Keratinocyte (primary cell): Measurements from ENCODE around the gene ATP6V0D1. TPM values are rescaled to one million over a fixed set of nuclear protein-coding genes. Genes with fewer than 3 reads are reported as not detected.

ENCODE experiments used
- DNase-seq: peaks from one replicate; pipeline ENCODE4 v3.0.0-alpha.2; 2011; ENCODE audit warnings: low read depth, missing footprints, low spot score
- FAIRE-seq: peaks from 2 replicates; lab custom pipeline; 2011; peaks lifted over from hg19 to GRCh38; lab: Jason Lieb, UNC
- H2AFZ ChIP-seq: 2 replicates; pipeline ENCODE4 v1.6.0; 2012; ENCODE audit warnings: low read length, control low read depth, inconsistent platforms; ENCODE audit not compliant: control insufficient read depth
- H3K27ac ChIP-seq: 2 replicates; pipeline ENCODE4 v1.5.1; 2011; ENCODE audit warnings: low read length; ENCODE audit not compliant: control insufficient read depth, insufficient read depth
- H3K27me3 ChIP-seq: 3 replicates; pipeline ENCODE4 v1.6.0; 2011; ENCODE audit warnings: low read length; ENCODE audit not compliant: control insufficient read depth, insufficient read depth; ENCODE audit errors: extremely low read depth
- H3K36me3 ChIP-seq, 2 experiments: 2 replicates in 1 of 2; 3 replicates in 1 of 2; pipeline ENCODE4 v1.5.1; 2011; ENCODE audit warnings: low read length in 2 of 2, mild to moderate bottlenecking in 1 of 2; ENCODE audit not compliant: control insufficient read depth in 2 of 2, insufficient read depth in 2 of 2; ENCODE audit errors: extremely low read depth in 1 of 2
- H3K4me1 ChIP-seq: 3 replicates; pipeline ENCODE4 v1.5.1; 2011; ENCODE audit warnings: low read length; ENCODE audit not compliant: control insufficient read depth, insufficient read depth; ENCODE audit errors: extremely low read depth
- H3K4me2 ChIP-seq: 3 replicates; pipeline ENCODE4 v1.6.0; 2011; ENCODE audit warnings: low read depth, low read length; ENCODE audit not compliant: control insufficient read depth, insufficient read depth; ENCODE audit errors: extremely low read depth
- H3K4me3 ChIP-seq, 3 experiments: fragments of 200-600 bp in 1 of 3; sonication (generic) in 1 of 3; 2 replicates in 2 of 3; 3 replicates in 1 of 3; pipeline ENCODE4 v1.5.1; 2011 to 2016; ENCODE audit warnings: low read length in 3 of 3, mild to moderate bottlenecking in 3 of 3, control low read depth in 2 of 3, inconsistent platforms in 1 of 3, low read depth in 1 of 3, mixed read lengths in 1 of 3, mixed run types in 1 of 3, moderate library complexity in 1 of 3; ENCODE audit not compliant: control insufficient read depth in 2 of 3, insufficient read depth in 2 of 3; ENCODE audit errors: extremely low read depth in 1 of 3
- H3K79me2 ChIP-seq: 2 replicates; pipeline ENCODE4 v1.6.0; 2012; ENCODE audit warnings: low read length; ENCODE audit not compliant: control insufficient read depth, insufficient read depth
- H3K9ac ChIP-seq: 3 replicates; pipeline ENCODE4 v1.6.0; 2011; ENCODE audit warnings: low read length; ENCODE audit not compliant: control insufficient read depth, insufficient read depth; ENCODE audit errors: extremely low read depth
- H3K9me1 ChIP-seq: 3 replicates; pipeline ENCODE4 v1.6.0; 2011; ENCODE audit warnings: low read length; ENCODE audit not compliant: control insufficient read depth, insufficient read depth; ENCODE audit errors: extremely low read depth
- H3K9me3 ChIP-seq: 2 replicates; pipeline ENCODE4 v1.5.1; 2012; ENCODE audit warnings: low read depth, low read length; ENCODE audit not compliant: control insufficient read depth
- H4K20me1 ChIP-seq: 3 replicates; pipeline ENCODE4 v1.6.0; 2011; ENCODE audit warnings: low read length; ENCODE audit not compliant: control insufficient read depth, insufficient read depth; ENCODE audit errors: extremely low read depth
- EZH2 ChIP-seq: IDR thresholded peaks from one replicate; pipeline ENCODE4 v1.6.1; 2012; ENCODE audit warnings: inconsistent platforms, mild to moderate bottlenecking, low read length, moderate library complexity
- dilution Hi-C: fragments of 300-500 bp; cut with MboI; formaldehyde crosslinking; loops from one replicate; pipeline ENCODE4 v1.7.0; 2020; ENCODE audit warnings: low sequenced_read_pairs; ENCODE audit not compliant: extremely low pct_ligation_motif_present
- polyA plus RNA-seq, 5 experiments: library from polyadenylated mRNA; depleted of rRNA in 3 of 5; stranded (reverse) in 3 of 5; stranded (forward) in 1 of 5; unstranded in 1 of 5; fragments of >200 nt; gene quantifications; 1 replicate in 1 of 5; 2 replicates in 3 of 5; 3 replicates in 1 of 5; pipeline versions ENCODE4 v1.2.1 to v1.2.3, GENCODE V29; 2011 to 2012; ENCODE audit warnings: missing spikeins in 2 of 5, low read depth in 1 of 5, low replicate concordance in 1 of 5
- TF ChIP-seq, protein P1 (sequence below), 3 experiments: IDR thresholded peaks in 1 of 3; conservative IDR thresholded peaks in 1 of 3; optimal IDR thresholded peaks in 1 of 3; 2 replicates in 2 of 3; 3 replicates in 1 of 3; pipeline versions ENCODE3 to v1.5.1; 2011; ENCODE audit warnings: low read length in 3 of 3, mild to moderate bottlenecking in 3 of 3, moderate library complexity in 2 of 3, control low read depth in 1 of 3, inconsistent platforms in 1 of 3; ENCODE audit not compliant: insufficient read depth in 2 of 3; ENCODE audit errors: extremely low read depth in 1 of 3

The ATP6V0D1 gene
- polyA plus RNA-seq, 1 donor (not counting 4 experiments of a cell fraction or from before 2014, with no cell fraction given) = 97.1 TPM

DNA sequence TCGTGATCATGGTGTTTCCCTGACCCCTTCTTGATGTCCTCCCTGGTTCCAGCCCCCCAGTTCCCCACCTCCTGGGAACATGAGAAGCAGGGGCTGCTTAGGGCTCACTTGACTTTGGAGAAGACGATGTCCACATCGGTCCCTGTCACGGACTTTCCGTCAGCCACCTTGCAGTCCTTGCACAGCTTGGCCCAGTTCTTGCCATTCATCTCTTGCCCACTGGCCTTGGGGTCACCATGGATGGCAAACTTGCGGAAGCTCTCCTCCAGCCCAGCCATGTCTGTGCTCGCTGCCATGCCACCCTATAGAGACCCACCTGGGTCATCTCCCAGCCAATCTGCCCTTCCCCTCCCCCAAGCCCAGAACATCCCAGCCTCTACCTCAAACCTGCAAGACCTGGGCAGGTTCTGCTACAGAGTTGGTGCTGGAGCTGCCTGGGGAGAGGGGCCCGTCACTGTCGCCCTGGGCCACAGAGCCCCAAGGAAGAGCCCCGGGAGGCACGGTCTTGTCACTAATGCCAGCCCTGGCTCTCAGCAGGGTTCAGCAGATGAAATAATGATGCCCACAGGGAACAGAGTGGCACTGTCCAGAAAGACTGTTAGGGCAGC lies 90.0 kb downstream of the ATP6V0D1 start:
- H3K9ac ChIP-seq = no peak overlapping the region
- FAIRE-seq = no peak

DNA sequence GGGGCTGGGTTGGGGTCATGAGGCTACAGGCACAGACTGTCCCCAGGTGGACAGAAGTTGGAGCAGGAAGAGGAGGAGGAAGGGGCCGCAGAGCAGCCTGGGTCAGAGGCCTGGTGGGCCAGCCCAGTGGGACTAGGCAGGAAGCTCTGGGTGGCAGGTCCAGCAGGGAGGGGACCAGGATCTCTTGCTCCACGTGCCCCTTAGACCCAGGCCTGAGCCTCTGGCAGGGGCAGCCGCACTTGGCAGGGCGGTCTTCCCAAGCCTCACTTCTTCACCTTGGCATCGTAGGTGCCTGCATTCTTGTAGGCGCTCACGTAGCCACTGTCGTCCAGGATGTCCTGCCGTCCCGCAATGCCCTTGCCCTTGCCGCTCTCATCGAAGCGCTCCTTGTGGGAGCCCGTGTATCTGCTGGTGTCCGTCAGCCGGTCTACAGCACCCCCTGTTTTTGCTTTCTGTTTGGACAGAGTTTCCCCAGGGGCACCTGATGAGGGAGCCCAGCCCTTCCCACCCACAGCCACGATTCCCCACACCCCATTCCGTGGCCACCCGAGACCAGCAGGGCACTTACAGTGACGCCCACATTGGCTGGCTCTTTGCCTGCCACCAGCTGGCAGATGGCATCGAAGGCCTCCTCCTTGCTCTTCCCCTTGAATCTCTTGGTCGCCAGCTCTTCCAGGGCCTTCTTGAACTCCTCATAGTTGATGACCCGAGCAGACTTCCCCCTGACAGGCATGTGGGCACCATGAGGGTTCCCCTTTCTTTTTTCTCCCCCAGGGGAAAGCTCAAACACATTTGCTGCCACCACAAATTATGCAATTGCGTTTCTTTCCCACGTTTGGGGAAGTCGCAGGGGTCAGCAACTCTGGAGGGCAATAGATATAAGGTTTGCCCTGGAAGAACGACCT lies 90.8 kb downstream of the ATP6V0D1 start:
- H4K20me1 ChIP-seq = no peaks in the 10 kb centered on the region
- no peaks in the 10 kb centered on the region for H3K36me3 ChIP-seq
- TF ChIP-seq, protein P1, sequence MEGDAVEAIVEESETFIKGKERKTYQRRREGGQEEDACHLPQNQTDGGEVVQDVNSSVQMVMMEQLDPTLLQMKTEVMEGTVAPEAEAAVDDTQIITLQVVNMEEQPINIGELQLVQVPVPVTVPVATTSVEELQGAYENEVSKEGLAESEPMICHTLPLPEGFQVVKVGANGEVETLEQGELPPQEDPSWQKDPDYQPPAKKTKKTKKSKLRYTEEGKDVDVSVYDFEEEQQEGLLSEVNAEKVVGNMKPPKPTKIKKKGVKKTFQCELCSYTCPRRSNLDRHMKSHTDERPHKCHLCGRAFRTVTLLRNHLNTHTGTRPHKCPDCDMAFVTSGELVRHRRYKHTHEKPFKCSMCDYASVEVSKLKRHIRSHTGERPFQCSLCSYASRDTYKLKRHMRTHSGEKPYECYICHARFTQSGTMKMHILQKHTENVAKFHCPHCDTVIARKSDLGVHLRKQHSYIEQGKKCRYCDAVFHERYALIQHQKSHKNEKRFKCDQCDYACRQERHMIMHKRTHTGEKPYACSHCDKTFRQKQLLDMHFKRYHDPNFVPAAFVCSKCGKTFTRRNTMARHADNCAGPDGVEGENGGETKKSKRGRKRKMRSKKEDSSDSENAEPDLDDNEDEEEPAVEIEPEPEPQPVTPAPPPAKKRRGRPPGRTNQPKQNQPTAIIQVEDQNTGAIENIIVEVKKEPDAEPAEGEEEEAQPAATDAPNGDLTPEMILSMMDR (optimal IDR thresholded peaks at IDR 0.05 in 1 of 3, IDR thresholded peaks at IDR 0.05 in 1 of 3, conservative IDR thresholded peaks at IDR 0.05 in 1 of 3; ENCODE audit: extremely low read depth in 1 of 3, insufficient read depth in 2 of 3, low read length in 3 of 3) = no peak
- TF ChIP-seq EZH2 = no peak
- no peak overlapping the region for H3K9ac ChIP-seq
- no peak overlapping the region for H3K4me3 ChIP-seq
- no peak for DNase-seq
- peaks cover 25% of the 10 kb centered on the region for H3K27me3 ChIP-seq
- dilution Hi-C loops = no loop called here
- H3K79me2 ChIP-seq = no peaks in the 10 kb centered on the region
- no peak overlapping the region for H3K4me2 ChIP-seq
- no peak overlapping the region for H3K27ac ChIP-seq
- no peaks in the 10 kb centered on the region for H3K9me3 ChIP-seq
- H3K9me1 ChIP-seq = no peaks in the 10 kb centered on the region
- FAIRE-seq = no peak
- H3K4me1 ChIP-seq = no peaks in the 10 kb centered on the region
- H2AFZ ChIP-seq = no peak overlapping the region

More for the DNA sequence above, 90.0 kb downstream of the ATP6V0D1 start:
- no peaks in the 10 kb centered on the region for H3K79me2 ChIP-seq
- H4K20me1 ChIP-seq = no peaks in the 10 kb centered on the region
- peaks cover 4% of the 10 kb centered on the region for H3K4me1 ChIP-seq
- H3K4me3 ChIP-seq = no peak overlapping the region
- dilution Hi-C loops = no loop called here
- no peak overlapping the region for H2AFZ ChIP-seq
- H3K36me3 ChIP-seq = no peaks in the 10 kb centered on the region
- no peak overlapping the region for H3K4me2 ChIP-seq
- no peak for DNase-seq
- no peaks in the 10 kb centered on the region for H3K9me1 ChIP-seq
- H3K9me3 ChIP-seq = no peaks in the 10 kb centered on the region
- H3K27ac ChIP-seq = no peak overlapping the region
- TF ChIP-seq, protein P1 (optimal IDR thresholded peaks at IDR 0.05 in 1 of 3, IDR thresholded peaks at IDR 0.05 in 1 of 3, conservative IDR thresholded peaks at IDR 0.05 in 1 of 3; ENCODE audit: extremely low read depth in 1 of 3, insufficient read depth in 2 of 3, low read length in 3 of 3) = no peak
- no peak for TF ChIP-seq EZH2
- peaks cover 25% of the 10 kb centered on the region for H3K27me3 ChIP-seq
